GM10248 (cell line): Measurements from ENCODE around the gene GTF2IRD1.
"Not testable (repeated sequence)": the region's sequence is repeated elsewhere in the genome, so short reads cannot be mapped to it uniquely, and the experiment has no call there.

Experiments
- CTCF ChIA-PET: fragments of 300-600 bp; sonication (Branson Sonifier 250); formaldehyde crosslinking; extraction: SDS; loops from one replicate; lab custom pipeline; 2021; ENCODE audit warnings: antibody characterized with exemption; lab: Yijun Ruan, JAX
- POLR2A ChIA-PET: fragments of 350-650 bp; sonication (Branson Sonifier 250); formaldehyde crosslinking; extraction: SDS; loops from one replicate; lab custom pipeline; 2020; ENCODE audit warnings: antibody characterized with exemption; lab: Yijun Ruan, JAX
- DNase-seq: peaks from one replicate; pipeline ENCODE4 v3.0.0; 2012; ENCODE audit errors: extremely low spot score
- CTCF ChIP-seq: IDR thresholded peaks from 2 replicates; pipeline ENCODE4 v1.5.1; 2012; ENCODE audit warnings: mild to moderate bottlenecking, low read depth; ENCODE audit errors: extremely low read depth, missing control alignments, control extremely low read depth

Gene GTF2IRD1

GRCh38 chr7:74407958-74408357, 45.7 kb upstream of the GTF2IRD1 start:
- DNase-seq = no peak
- TF ChIP-seq CTCF = no peak
- POLR2A ChIA-PET = no interaction called here
- CTCF ChIA-PET = interaction anchor here (1.2 to 1.6 kb wide), 2 partner anchors 197 to 201 kb away, joined by 3 to 6 read pairs; no protein-coding TSS in a partner anchor

- DNase-seq = no peak
- POLR2A ChIA-PET = no interaction called here
Measured at GRCh38 chr7:74409571-74409970, 44.1 kb upstream of the GTF2IRD1 start.

GRCh38 chr7:74410772-74411171, 42.9 kb upstream of the GTF2IRD1 start:
- DNase-seq = no peak
- CTCF ChIA-PET = interaction anchor here (1.3 to 5.5 kb wide), 4 partner anchors 9 to 204 kb away, joined by 4 to 41 read pairs (median 4); no protein-coding TSS in a partner anchor
- TF ChIP-seq CTCF = no peak
- POLR2A ChIA-PET = no interaction called here

More at GRCh38 chr7:74409571-74409970, 44.1 kb upstream of the GTF2IRD1 start:
- CTCF ChIA-PET = interaction anchor here (1.3 to 5.5 kb wide), 4 partner anchors 8 to 203 kb away, joined by 4 to 41 read pairs (median 4); no protein-coding TSS in a partner anchor
- no peak for TF ChIP-seq CTCF

- POLR2A ChIA-PET, DNase-seq: not testable (repeated sequence)
- CTCF ChIA-PET = interaction anchor here (2.1 to 5.5 kb wide), 3 partner anchors 9 to 155 kb away, joined by 5 to 41 read pairs (median 12); no protein-coding TSS in a partner anchor
Measured at GRCh38 chr7:74411571-74411970, 42.1 kb upstream of the GTF2IRD1 start.

- ChIA-PET CTCF (interaction anchor here (2.7 to 5.5 kb wide), 3 partner anchors 11 to 205 kb away, joined by 12 to 41 read pairs (median 12); no protein-coding TSS in a partner anchor), POLR2A (no interaction called here)
- no peak for TF ChIP-seq CTCF
- DNase-seq = no peak
Measured at GRCh38 chr7:74412056-74412455, 41.6 kb upstream of the GTF2IRD1 start.

GRCh38 chr7:74412603-74413002, 41.1 kb upstream of the GTF2IRD1 start:
- DNase-seq = no peak
- CTCF ChIA-PET = interaction anchor here (1.4 to 5.5 kb wide), 5 partner anchors 11 to 634 kb away, joined by 5 to 41 read pairs (median 12); no protein-coding TSS in a partner anchor
- no peak for TF ChIP-seq CTCF
- POLR2A ChIA-PET = no interaction called here

GRCh38 chr7:74414595-74415333, 38.9 kb upstream of the GTF2IRD1 start:
- CTCF ChIA-PET = interaction anchor here (2.2 to 2.7 kb wide), 2 partner anchors 8 to 208 kb away, joined by 5 to 12 read pairs; no protein-coding TSS in a partner anchor
- POLR2A ChIA-PET, DNase-seq: not testable (repeated sequence)
